SK-N-SH (cell line): ENCODE data around the gene CDH13. TPM values are rescaled to one million over a fixed set of nuclear protein-coding genes. Genes with fewer than 3 reads are reported as not detected.

Experiments used
- CTCF ChIA-PET: fragments of 300-600, 350-600 bp; formaldehyde crosslinking; extraction: SDS; loops from one replicate; lab custom pipeline; 2021; lab: Yijun Ruan, JAX
- POLR2A ChIA-PET: fragments of 350-600 bp; sonication (Branson Sonifier 250); formaldehyde crosslinking; extraction: SDS; loops from one replicate; lab custom pipeline; 2020; ENCODE audit warnings: antibody characterized with exemption, inconsistent platforms; lab: Yijun Ruan, JAX
- DNase-seq: peaks from one replicate; pipeline ENCODE4 v3.0.0; 2012
- H2AFZ ChIP-seq: fragments of 200-600 bp; sonication (generic); 2 replicates; pipeline ENCODE4 v1.8.1; 2016; ENCODE audit warnings: antibody characterized with exemption, mild to moderate bottlenecking, low read depth
- H3F3A ChIP-seq: fragments of 200-600 bp; sonication (generic); replicated peaks from 2 replicates; pipeline ENCODE3; 2016; ENCODE audit warnings: antibody characterized with exemption, mild to moderate bottlenecking; ENCODE audit not compliant: insufficient read depth
- H3K27ac ChIP-seq, 2 experiments: fragments of 200-500 bp in 1 of 2; fragments of 200-600 bp in 1 of 2; sonication (Bioruptor generic) in 1 of 2; sonication (generic), shearing (Covaris generic) in 1 of 2; 2 replicates each; pipeline versions ENCODE4 v1.5.1 to v1.6.1; 2014 to 2016; ENCODE audit warnings: low read depth in 2 of 2, inconsistent platforms in 1 of 2, low read length in 1 of 2, mild to moderate bottlenecking in 1 of 2, mixed read lengths in 1 of 2
- H3K27me3 ChIP-seq: fragments of 200-600 bp; sonication (generic), shearing (Covaris generic); 2 replicates; pipeline ENCODE4 v1.6.1; 2016; ENCODE audit warnings: mixed run types; ENCODE audit not compliant: insufficient read depth
- H3K36me3 ChIP-seq, 2 experiments: fragments of 200-500 bp in 1 of 2; fragments of 200-600 bp in 1 of 2; sonication (Bioruptor generic) in 1 of 2; sonication (generic) in 1 of 2; replicated peaks in 1 of 2; 2 replicates each; pipeline versions ENCODE3 to v1.5.1; 2014 to 2016; ENCODE audit warnings: low read length in 1 of 2, mild to moderate bottlenecking in 1 of 2; ENCODE audit not compliant: insufficient read depth in 2 of 2, control insufficient read depth in 1 of 2
- H3K4me1 ChIP-seq, 2 experiments: fragments of 200-500 bp in 1 of 2; fragments of 200-600 bp in 1 of 2; sonication (Bioruptor generic) in 1 of 2; sonication (generic), shearing (Covaris generic) in 1 of 2; 2 replicates each; pipeline versions ENCODE4 v1.5.1 to v1.6.1; 2014 to 2016; ENCODE audit warnings: low read depth in 1 of 2, low read length in 1 of 2, mixed run types in 1 of 2; ENCODE audit not compliant: insufficient read depth in 2 of 2, control insufficient read depth in 1 of 2
- H3K4me2 ChIP-seq: fragments of 200-600 bp; sonication (generic), shearing (Covaris generic); 2 replicates; pipeline ENCODE4 v1.6.1; 2017; ENCODE audit warnings: mixed run types
- H3K4me3 ChIP-seq, 2 experiments: fragments of 200-500 bp in 1 of 2; fragments of 200-600 bp in 1 of 2; sonication (Bioruptor generic) in 1 of 2; sonication (generic), shearing (Covaris generic) in 1 of 2; 2 replicates each; pipeline versions ENCODE4 v1.5.1 to v1.8.1; 2014 to 2016; ENCODE audit warnings: low read depth in 2 of 2, inconsistent platforms in 1 of 2, low read length in 1 of 2, mild to moderate bottlenecking in 1 of 2, mixed read lengths in 1 of 2, moderate library complexity in 1 of 2
- H3K79me2 ChIP-seq: fragments of 200-600 bp; sonication (generic); 2 replicates; pipeline ENCODE4 v1.8.1; 2017; ENCODE audit warnings: mild to moderate bottlenecking; ENCODE audit not compliant: insufficient read depth
- H3K9ac ChIP-seq: fragments of 200-600 bp; sonication (generic); 2 replicates; pipeline ENCODE4 v1.6.1; 2017; ENCODE audit warnings: mixed run types
- H3K9me2 ChIP-seq: fragments of 200-600 bp; sonication (generic); 2 replicates; pipeline ENCODE4 v1.6.1; 2017; ENCODE audit warnings: mixed run types
- H3K9me3 ChIP-seq: fragments of 200-600 bp; sonication (generic); 2 replicates; pipeline ENCODE4 v1.6.1; 2017; ENCODE audit warnings: mixed run types, mild to moderate bottlenecking, moderate library complexity
- H4K20me1 ChIP-seq: fragments of 200-600 bp; sonication (generic); 2 replicates; pipeline ENCODE4 v1.6.1; 2017; ENCODE audit warnings: mild to moderate bottlenecking, mixed run types; ENCODE audit not compliant: insufficient read depth
- CHD2 ChIP-seq: fragments of 150-350 bp; IDR thresholded peaks from 2 replicates; pipeline ENCODE4 v1.6.1; 2018; ENCODE audit warnings: low read length; ENCODE audit not compliant: partially characterized antibody
- CTCF ChIP-seq: fragments of 200-600 bp; sonication (generic); IDR thresholded peaks from 2 replicates; pipeline ENCODE4 v1.6.1; 2017; ENCODE audit warnings: antibody characterized with exemption, mild to moderate bottlenecking, moderate library complexity
- ELF1 ChIP-seq: IDR thresholded peaks from 2 replicates; pipeline ENCODE4 v1.4.0; 2012
- EP300 ChIP-seq, 2 experiments: IDR thresholded peaks; 2 replicates each; pipeline versions ENCODE4 v1.4.0 to v1.6.1; 2012; ENCODE audit warnings: borderline replicate concordance in 1 of 2, low read depth in 1 of 2, low read length in 1 of 2
- FOXM1 ChIP-seq: IDR thresholded peaks from 2 replicates; pipeline ENCODE4 v1.4.0; 2012; ENCODE audit warnings: low read depth, mild to moderate bottlenecking
- GABPA ChIP-seq: IDR thresholded peaks from 2 replicates; pipeline ENCODE4 v1.4.0; 2012; ENCODE audit warnings: low read depth, mild to moderate bottlenecking
- RAD21 ChIP-seq: IDR thresholded peaks from 2 replicates; pipeline ENCODE4 v1.6.1; 2012; ENCODE audit warnings: mild to moderate bottlenecking, low read length
- REST ChIP-seq: IDR thresholded peaks from 2 replicates; pipeline ENCODE4 v1.6.1; 2012; ENCODE audit warnings: mild to moderate bottlenecking, low read depth, low read length, moderate library complexity
- RXRA ChIP-seq: IDR thresholded peaks from 2 replicates; pipeline ENCODE4 v1.4.0; 2012; ENCODE audit warnings: low read depth, mild to moderate bottlenecking, borderline replicate concordance
- TCF12 ChIP-seq: IDR thresholded peaks from 2 replicates; pipeline ENCODE4 v1.4.0; 2012
- USF1 ChIP-seq: IDR thresholded peaks from 2 replicates; pipeline ENCODE4 v1.4.0; 2012; ENCODE audit warnings: low read depth, borderline replicate concordance
- YY1 ChIP-seq: IDR thresholded peaks from 2 replicates; pipeline ENCODE4 v1.4.0; 2012; ENCODE audit warnings: low read depth, mild to moderate bottlenecking
- WGBS: methylation state at CpG from one replicate; pipeline ENCODE4 v1.1.6; 2017; ENCODE audit warnings: low lambda C conversion rate; 5-methylcytosine and 5-hydroxymethylcytosine counted together
- polyA plus RNA-seq, 3 experiments: library from polyadenylated mRNA; depleted of rRNA; stranded (reverse); fragments of >200 nt; gene quantifications; 2 replicates each; pipeline ENCODE4 v1.2.3, GENCODE V29; 2012

The CDH13 gene
- polyA plus RNA-seq, 1 of the 3 experiments (the other 2 are of a cell fraction) = 93.0 TPM

DNA sequence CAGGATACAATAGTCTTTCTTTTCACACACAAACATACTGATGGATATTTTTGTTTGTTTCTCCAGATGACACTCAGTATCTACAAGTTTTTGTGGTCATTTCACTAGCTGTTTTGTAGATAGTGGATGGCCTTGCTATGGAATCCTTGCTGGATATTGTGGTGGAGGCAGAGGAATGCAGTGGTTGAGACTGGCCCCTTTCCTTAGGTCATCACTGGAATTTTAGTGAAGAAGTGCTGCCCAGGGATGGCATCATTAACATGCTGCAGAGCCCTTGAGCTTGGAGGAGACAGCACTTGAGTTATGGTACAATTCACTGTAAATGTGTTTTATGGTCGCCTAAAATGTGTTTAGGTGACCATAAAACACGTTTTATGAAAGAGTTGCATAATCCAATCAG lies 725.1 kb downstream of the CDH13 start:
- CTCF ChIA-PET = interaction anchor here (0.6 kb wide), 1 partner anchor 373 kb away, joined by 3 read pairs; no protein-coding TSS in a partner anchor
- WGBS = 11% methylated on average over 2 of the region's 2 CpGs

More for the DNA sequence above, 725.1 kb downstream of the CDH13 start:
- TF ChIP-seq ELF1 (no peak), GABPA (no peak), REST (no peak), CHD2 (no peak), EP300 (IDR thresholded peaks at IDR 0.05; ENCODE audit: borderline replicate concordance in 1 of 2, low read depth in 1 of 2, low read length in 1 of 2) (no peak), TCF12 (no peak), RAD21 (no peak), YY1 (no peak), RXRA (no peak), FOXM1 (no peak), USF1 (no peak), CTCF (no peak)
- TF ChIP-seq, all 33 proteins: peak for 0
- H3K79me2 ChIP-seq = no peaks in the 10 kb centered on the region
- H3K27me3 ChIP-seq = no peaks in the 10 kb centered on the region
- H3K9me2 ChIP-seq = no peaks in the 10 kb centered on the region
- H3K4me3 ChIP-seq = no peak overlapping the region
- H3K27ac ChIP-seq = no peak overlapping the region
- no peak for DNase-seq
- peaks cover 5% of the 10 kb centered on the region for H3F3A ChIP-seq
- POLR2A ChIA-PET = no interaction called here
- no peaks in the 10 kb centered on the region for H3K4me1 ChIP-seq
- H3K9me3 ChIP-seq = no peaks in the 10 kb centered on the region
- no peak overlapping the region for H2AFZ ChIP-seq
- H4K20me1 ChIP-seq = no peaks in the 10 kb centered on the region
- H3K36me3 ChIP-seq = no peaks in the 10 kb centered on the region
- H3K4me2 ChIP-seq = no peak overlapping the region
- no peak overlapping the region for H3K9ac ChIP-seq
